CD14-positive monocyte (primary cell): Measurements from ENCODE around the gene GIMAP1. TPM values are rescaled to one million over a fixed set of nuclear protein-coding genes. Genes with fewer than 3 reads are reported as not detected.
A peak's percentile ranks its signal among the peaks of the same experiment; 100 is the strongest.
"Not testable (repeated sequence)": the region's sequence is repeated elsewhere in the genome, so short reads cannot be mapped to it uniquely, and the experiment has no call there.

Experiments used
- DNase-seq, 3 donors: peaks; one replicate each; pipeline ENCODE4 v3.0.0-alpha.2; 2011 to 2022
- H2AFZ ChIP-seq: 2 replicates; pipeline ENCODE4 v1.6.0; 2012; ENCODE audit warnings: mild to moderate bottlenecking, low read depth, low read length, inconsistent platforms; ENCODE audit not compliant: insufficient read depth, poor library complexity, severe bottlenecking
- H3K27ac ChIP-seq, 2 donors: 1 replicate in 1 of 2; 2 replicates in 1 of 2; pipeline ENCODE4 v1.5.1; 2012 to 2013; ENCODE audit warnings: low read length in 2 of 2, control low read depth in 1 of 2, inconsistent platforms in 1 of 2, low read depth in 1 of 2, mild to moderate bottlenecking in 1 of 2
- H3K27me3 ChIP-seq, 2 donors: one replicate each; pipeline versions ENCODE4 v1.6.0 to v1.6.1; 2011 to 2013; ENCODE audit warnings: low read length in 2 of 2; ENCODE audit not compliant: control insufficient read depth in 2 of 2, insufficient read depth in 2 of 2
- H3K36me3 ChIP-seq, 2 donors: replicated peaks in 1 of 2; 1 replicate in 1 of 2; 2 replicates in 1 of 2; pipeline versions ENCODE4 v1.5.1 to v1.6.1; 2012 to 2013; ENCODE audit warnings: low read length in 2 of 2, control low read depth in 1 of 2, inconsistent platforms in 1 of 2, mild to moderate bottlenecking in 1 of 2; ENCODE audit not compliant: insufficient read depth in 2 of 2, control insufficient read depth in 1 of 2
- H3K4me1 ChIP-seq, 2 donors: 1 replicate in 1 of 2; 2 replicates in 1 of 2; pipeline versions ENCODE4 v1.5.1 to v1.6.1; 2012 to 2013; ENCODE audit warnings: low read length in 2 of 2, control low read depth in 1 of 2, inconsistent platforms in 1 of 2, mild to moderate bottlenecking in 1 of 2, moderate library complexity in 1 of 2; ENCODE audit not compliant: insufficient read depth in 2 of 2, control insufficient read depth in 1 of 2
- H3K4me2 ChIP-seq: replicated peaks from 2 replicates; pipeline ENCODE3; 2012; ENCODE audit warnings: low read length, moderate library complexity, mild to moderate bottlenecking; ENCODE audit not compliant: poor library complexity, severe bottlenecking; ENCODE audit errors: extremely low read depth
- H3K4me3 ChIP-seq, 3 experiments: fragments of 200-600 bp in 1 of 3; sonication (generic) in 1 of 3; replicated peaks in 1 of 3; 1 replicate in 2 of 3; 2 replicates in 1 of 3; pipeline ENCODE4 v1.5.1; 2011 to 2013; ENCODE audit warnings: low read length in 3 of 3, mild to moderate bottlenecking in 3 of 3, control low read depth in 2 of 3, low read depth in 2 of 3, inconsistent platforms in 1 of 3, moderate library complexity in 1 of 3
- H3K79me2 ChIP-seq: 2 replicates; pipeline ENCODE4 v1.6.0; 2012; ENCODE audit warnings: mild to moderate bottlenecking, control low read depth, inconsistent platforms, low read length, moderate library complexity; ENCODE audit not compliant: insufficient read depth
- H3K9ac ChIP-seq: 2 replicates; pipeline ENCODE4 v1.6.0; 2017; ENCODE audit warnings: low read length, mild to moderate bottlenecking; ENCODE audit not compliant: insufficient read depth, poor library complexity, severe bottlenecking
- H3K9me3 ChIP-seq, 2 donors: replicated peaks in 1 of 2; 1 replicate in 1 of 2; 2 replicates in 1 of 2; pipeline versions ENCODE4 v1.5.1 to v1.6.1; 2012 to 2013; ENCODE audit warnings: low read length in 2 of 2, control low read depth in 1 of 2; ENCODE audit not compliant: control insufficient read depth in 1 of 2, insufficient read depth in 1 of 2
- H4K20me1 ChIP-seq: 2 replicates; pipeline ENCODE4 v1.6.0; 2012; ENCODE audit warnings: mild to moderate bottlenecking, low read length, control low read depth, moderate library complexity; ENCODE audit not compliant: insufficient read depth
- H3K27ac Mint-ChIP-seq, 7 donors: one replicate each; pipeline ENCODE4 v1.8.0; 2020; ENCODE audit warnings: mild to moderate bottlenecking in 7 of 7, mixed read lengths in 7 of 7, moderate library complexity in 6 of 7, inconsistent platforms in 2 of 7
- H3K27me3 Mint-ChIP-seq, 3 donors: one replicate each; pipeline ENCODE4 v1.8.0; 2021 to 2022; ENCODE audit warnings: low read depth in 3 of 3, mild to moderate bottlenecking in 3 of 3, mixed read lengths in 3 of 3, moderate library complexity in 3 of 3, inconsistent platforms in 1 of 3
- H3K36me3 Mint-ChIP-seq, 2 donors: one replicate each; pipeline ENCODE4 v1.8.0; 2020; ENCODE audit warnings: mixed read lengths in 2 of 2, inconsistent platforms in 1 of 2, mild to moderate bottlenecking in 1 of 2
- H3K4me1 Mint-ChIP-seq: one replicate; pipeline ENCODE4 v1.8.0; 2020; ENCODE audit warnings: mild to moderate bottlenecking, mixed read lengths
- H3K4me3 Mint-ChIP-seq, 2 donors: one replicate each; pipeline ENCODE4 v1.8.0; 2020; ENCODE audit warnings: mild to moderate bottlenecking in 2 of 2, mixed read lengths in 2 of 2, moderate library complexity in 1 of 2
- H3K9me3 Mint-ChIP-seq, 7 donors: one replicate each; pipeline ENCODE4 v1.8.0; 2020 to 2022; ENCODE audit warnings: mixed read lengths in 7 of 7, mild to moderate bottlenecking in 6 of 7, moderate library complexity in 6 of 7, inconsistent platforms in 2 of 7
- WGBS: methylation state at CpG from one replicate; pipeline ENCODE4 v1.1.5; 2013; ENCODE audit warnings: missing lambda C conversion rate; ENCODE audit not compliant: insufficient coverage; 5-methylcytosine and 5-hydroxymethylcytosine counted together
- intact Hi-C, 2 donors: fragments of 100-400 bp; cut with micrococcal nuclease; formaldehyde crosslinking; loops; one replicate each; pipeline versions ENCODE4 v1.15.0 to v1.15.1; 2023
- polyA plus RNA-seq, 3 donors: library from polyadenylated mRNA; depleted of rRNA in 1 of 3; unstranded in 2 of 3; stranded (reverse) in 1 of 3; fragments of 300-500 nt in 2 of 3; fragments of >200 nt in 1 of 3; fragmentation: Illumina TruSeq in 2 of 3; gene quantifications; 1 replicate in 2 of 3; 2 replicates in 1 of 3; pipeline ENCODE4 v1.2.3, GENCODE V29; 2012 to 2021
- TF ChIP-seq, protein P1 (sequence below): fragments of 200-600 bp; IDR thresholded peaks from one replicate; pipeline ENCODE4 v1.8.0; 2022; ENCODE audit warnings: antibody characterized with exemption, mild to moderate bottlenecking

GIMAP1 gene
- polyA plus RNA-seq, 3 donors, result 10.9 to 19.6 (median 11.4) TPM

DNA sequence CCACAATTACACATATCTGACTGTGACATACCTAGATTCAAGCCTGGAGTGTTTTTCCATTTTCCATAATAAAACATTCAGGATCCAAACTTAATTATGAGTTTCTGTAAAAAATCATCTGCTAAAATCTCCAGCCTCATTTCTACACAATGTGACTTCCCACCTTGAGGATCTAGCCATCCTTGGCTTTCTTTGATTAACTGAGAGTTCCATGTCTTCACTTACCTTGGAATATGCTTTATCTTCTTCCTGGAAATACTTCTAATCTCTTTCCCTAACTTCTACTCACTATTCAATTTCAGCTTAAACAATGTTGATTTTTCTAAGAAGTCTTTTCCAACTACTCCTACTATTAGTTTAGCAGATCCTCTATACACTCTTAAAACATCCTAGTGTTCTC, 47.4 kb upstream of the GIMAP1 start:
- no peak for DNase-seq
- Histone ChIP-seq H3K9me3 (peaks cover 0 to 7% of the 10 kb centered on the region in 2 donors), H3K4me3 (no peak overlapping the region), H3K27me3 (no peaks in the 10 kb centered on the region), H3K4me2 (no peak overlapping the region), H3K27ac (no peak overlapping the region), H3K9ac (no peak overlapping the region), H3K36me3 (no peaks in the 10 kb centered on the region), H3K4me1 (peaks cover 26 to 27% of the 10 kb centered on the region in 2 donors), H3K79me2 (no peaks in the 10 kb centered on the region), H2AFZ (no peak overlapping the region), H4K20me1 (no peaks in the 10 kb centered on the region)
- Mint-ChIP-seq H3K27me3 (peaks cover 0 to 3% (median 0%) of the 10 kb centered on the region in 3 donors), H3K4me1 (peaks cover 29% of the 10 kb centered on the region), H3K27ac (peak overlapping the region in 1 of 7 donors; percentile 17), H3K36me3 (peaks cover 0 to 3% of the 10 kb centered on the region in 2 donors), H3K4me3 (no peak overlapping the region), H3K9me3 (peaks cover 3 to 12% (median 9%) of the 10 kb centered on the region in 7 donors)
- intact Hi-C loops, result no loop called here
- TF ChIP-seq, protein P1, sequence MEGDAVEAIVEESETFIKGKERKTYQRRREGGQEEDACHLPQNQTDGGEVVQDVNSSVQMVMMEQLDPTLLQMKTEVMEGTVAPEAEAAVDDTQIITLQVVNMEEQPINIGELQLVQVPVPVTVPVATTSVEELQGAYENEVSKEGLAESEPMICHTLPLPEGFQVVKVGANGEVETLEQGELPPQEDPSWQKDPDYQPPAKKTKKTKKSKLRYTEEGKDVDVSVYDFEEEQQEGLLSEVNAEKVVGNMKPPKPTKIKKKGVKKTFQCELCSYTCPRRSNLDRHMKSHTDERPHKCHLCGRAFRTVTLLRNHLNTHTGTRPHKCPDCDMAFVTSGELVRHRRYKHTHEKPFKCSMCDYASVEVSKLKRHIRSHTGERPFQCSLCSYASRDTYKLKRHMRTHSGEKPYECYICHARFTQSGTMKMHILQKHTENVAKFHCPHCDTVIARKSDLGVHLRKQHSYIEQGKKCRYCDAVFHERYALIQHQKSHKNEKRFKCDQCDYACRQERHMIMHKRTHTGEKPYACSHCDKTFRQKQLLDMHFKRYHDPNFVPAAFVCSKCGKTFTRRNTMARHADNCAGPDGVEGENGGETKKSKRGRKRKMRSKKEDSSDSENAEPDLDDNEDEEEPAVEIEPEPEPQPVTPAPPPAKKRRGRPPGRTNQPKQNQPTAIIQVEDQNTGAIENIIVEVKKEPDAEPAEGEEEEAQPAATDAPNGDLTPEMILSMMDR, result no peak

DNA sequence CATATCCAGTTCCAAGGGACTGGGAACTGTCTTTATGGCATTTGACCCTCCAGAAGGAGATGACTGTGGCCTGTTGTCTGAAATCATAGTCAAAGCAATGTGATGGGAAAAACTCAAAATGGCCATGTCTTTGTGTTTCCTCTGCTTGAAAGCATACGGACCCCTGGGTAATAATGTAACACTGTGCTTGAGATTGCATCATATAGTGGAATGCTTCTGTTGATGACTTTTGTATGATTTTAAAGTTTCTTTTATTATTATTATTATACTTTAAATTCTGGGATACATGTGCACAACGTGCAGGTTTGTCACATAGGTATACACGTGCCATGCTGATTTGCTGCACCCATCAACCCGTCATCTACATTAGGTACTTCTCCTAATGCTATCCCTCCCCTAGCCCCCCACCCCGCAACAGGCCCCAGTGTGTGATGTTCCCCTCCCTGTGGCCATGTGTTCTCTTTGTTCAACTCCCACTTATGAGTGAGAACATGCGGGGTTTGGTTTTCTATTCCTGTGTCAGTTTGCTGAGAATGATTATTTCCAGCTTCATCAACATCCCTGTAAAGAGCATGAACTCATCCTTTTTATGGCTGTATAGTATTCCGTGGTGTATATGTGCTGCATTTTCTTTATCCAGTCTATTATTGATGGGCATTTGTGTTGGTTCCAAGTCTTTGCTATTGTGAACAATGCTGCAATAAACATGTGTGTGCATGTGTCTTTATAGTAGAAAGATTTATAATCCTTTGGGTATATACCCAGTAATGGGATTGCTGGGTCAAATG, 44.4 kb upstream of the GIMAP1 start:
- H3K9me3 ChIP-seq, H3K27ac ChIP-seq, H3K27me3 Mint-ChIP-seq, DNase-seq, H3K27me3 ChIP-seq, H3K9ac ChIP-seq, H3K4me3 Mint-ChIP-seq, H3K79me2 ChIP-seq, H3K36me3 ChIP-seq, H3K4me2 ChIP-seq, H3K36me3 Mint-ChIP-seq, H2AFZ ChIP-seq, H4K20me1 ChIP-seq, H3K27ac Mint-ChIP-seq, intact Hi-C loops, H3K4me3 ChIP-seq: not testable (repeated sequence)
- peaks cover 23% of the 10 kb centered on the region for H3K4me1 Mint-ChIP-seq
- 100% methylated on average over 2 of the region's 7 CpGs for WGBS
- H3K9me3 Mint-ChIP-seq, result peaks cover 3 to 12% (median 9%) of the 10 kb centered on the region in 7 donors
- peaks cover 21 to 25% of the 10 kb centered on the region in 2 donors for H3K4me1 ChIP-seq
